ENCODE measurements around the gene METTL23. TPM values are rescaled to one million over a fixed set of nuclear protein-coding genes. Genes with fewer than 3 reads are reported as not detected.
"Not testable (repeated sequence)": the region's sequence is repeated elsewhere in the genome, so short reads cannot be mapped to it uniquely, and the experiment has no call there.

Gene METTL23
- total and polyA plus RNA-seq, 2 donors (not counting 3 experiments of a cell fraction or from before 2014, with no cell fraction given) = 19.5 to 33.4 TPM

- Histone ChIP-seq H3K79me2 (ENCODE audit: control insufficient read depth, insufficient read depth, low read length) (peaks cover 71% of the 10 kb centered on the region), H3K36me3 (ENCODE audit: control insufficient read depth in 2 of 2, extremely low read depth in 1 of 2, insufficient read depth in 2 of 2, low read length in 2 of 2) (peaks cover 8 to 33% of the 10 kb centered on the region in 2 experiments), H3K4me1 (ENCODE audit: control insufficient read depth, extremely low read depth, insufficient read depth, low read length) (peaks cover 33% of the 10 kb centered on the region)
- DNase-seq (ENCODE audit: low read depth, low spot score); dilution Hi-C loops (cut with MboI; ENCODE audit: extremely low pct_ligation_motif_present, low sequenced_read_pairs); POLR2A ChIA-PET; H2AFZ ChIP-seq (ENCODE audit: low read depth, low read length); intact Hi-C loops (cut with micrococcal nuclease); H3K4me2 ChIP-seq (ENCODE audit: insufficient read depth, low read length); FAIRE-seq; H3K27me3 ChIP-seq (ENCODE audit: control insufficient read depth in 2 of 2, insufficient read depth in 2 of 2, low read length in 2 of 2); H3K27ac ChIP-seq (ENCODE audit: insufficient read depth, low read depth, low read length); H3K4me3 ChIP-seq (replicated peaks in 1 of 3; ENCODE audit: insufficient read depth in 1 of 3, low read depth in 1 of 3, low read length in 3 of 3); H3K9me1 ChIP-seq (replicated peaks; ENCODE audit: control insufficient read depth, extremely low read depth, insufficient read depth, low read length); CTCF ChIA-PET; BruUV-seq (replicated peaks); H3K9ac ChIP-seq (replicated peaks; ENCODE audit: extremely low read depth, insufficient read depth, low read length); H3K9me3 ChIP-seq (replicated peaks; ENCODE audit: control insufficient read depth, insufficient read depth, low read length); H4K20me1 ChIP-seq (replicated peaks; ENCODE audit: control insufficient read depth, extremely low read depth, insufficient read depth, low read length): not testable (repeated sequence)
- peak; percentile 17 for TF ChIP-seq POLR2A (IDR thresholded peaks at IDR 0.05; ENCODE audit: low read depth, low read length)
Observed at GRCh38 chr17:76731800-76732733, 5.4 kb downstream of the METTL23 start.

- H4K20me1 ChIP-seq (replicated peaks; ENCODE audit: control insufficient read depth, extremely low read depth, insufficient read depth, low read length) = peaks cover 6% of the 10 kb centered on the region
- dilution Hi-C loops (cut with MboI; ENCODE audit: extremely low pct_ligation_motif_present, low sequenced_read_pairs) (no loop called here), intact Hi-C loops (cut with micrococcal nuclease) (no loop called here)
- H3K9me1 ChIP-seq (replicated peaks; ENCODE audit: control insufficient read depth, extremely low read depth, insufficient read depth, low read length) = no peaks in the 10 kb centered on the region
- no peak overlapping the region for H3K9ac ChIP-seq (replicated peaks; ENCODE audit: extremely low read depth, insufficient read depth, low read length)
- CTCF ChIA-PET = no interaction called here
- no peaks in the 10 kb centered on the region for H3K27me3 ChIP-seq (ENCODE audit: control insufficient read depth in 2 of 2, insufficient read depth in 2 of 2, low read length in 2 of 2)
- DNase-seq (ENCODE audit: low read depth, low spot score) (no peak), FAIRE-seq (no peak)
- peak overlapping the region in 1 of 3 experiments; percentile 92 for H3K4me3 ChIP-seq (replicated peaks in 1 of 3; ENCODE audit: insufficient read depth in 1 of 3, low read depth in 1 of 3, low read length in 3 of 3)
- no peak overlapping the region for H3K27ac ChIP-seq (ENCODE audit: insufficient read depth, low read depth, low read length)
- TF ChIP-seq POLR2A (IDR thresholded peaks at IDR 0.05; ENCODE audit: low read depth, low read length) (peak; percentile 52), POLR2AphosphoS5 (IDR thresholded peaks at IDR 0.05; ENCODE audit: insufficient read depth, low read depth, low read length) (no peak)
- H3K79me2 ChIP-seq (ENCODE audit: control insufficient read depth, insufficient read depth, low read length) = peaks cover 62% of the 10 kb centered on the region
- no peak overlapping the region for H2AFZ ChIP-seq (ENCODE audit: low read depth, low read length)
- peaks cover 25% of the 10 kb centered on the region for H3K4me1 ChIP-seq (ENCODE audit: control insufficient read depth, extremely low read depth, insufficient read depth, low read length)
- H3K9me3 ChIP-seq (replicated peaks; ENCODE audit: control insufficient read depth, insufficient read depth, low read length) = no peaks in the 10 kb centered on the region
- POLR2A ChIA-PET = no interaction called here
- BruUV-seq (replicated peaks) = no TSS peak
- H3K4me2 ChIP-seq (ENCODE audit: insufficient read depth, low read length) = peak overlapping the region; percentile 99
- peaks cover 8 to 33% of the 10 kb centered on the region in 2 experiments for H3K36me3 ChIP-seq (ENCODE audit: control insufficient read depth in 2 of 2, extremely low read depth in 1 of 2, insufficient read depth in 2 of 2, low read length in 2 of 2)
Observed at GRCh38 chr17:76732734-76733617, 6.3 kb downstream of the METTL23 start.

All from endothelial cell of umbilical vein (primary cell).